H1 (cell line): ENCODE measurements around the gene GRIK2. TPM values are rescaled to one million over a fixed set of nuclear protein-coding genes. Genes with fewer than 3 reads are reported as not detected.

Experiments
- BRCA1 ChIP-seq: IDR thresholded peaks from 2 replicates; pipeline ENCODE4 v1.6.1; 2012; ENCODE audit warnings: low read depth, low read length, improper control_type of control experiment
- EP300 ChIP-seq, 2 experiments: IDR thresholded peaks; 1 replicate in 1 of 2; 2 replicates in 1 of 2; pipeline ENCODE4 v1.6.1; 2011 to 2012; ENCODE audit warnings: low read depth in 2 of 2, low read length in 2 of 2, mild to moderate bottlenecking in 2 of 2, borderline replicate concordance in 1 of 2, inconsistent platforms in 1 of 2, moderate library complexity in 1 of 2
- EZH2 ChIP-seq: fragments of 200-600 bp; sonication (generic); IDR thresholded peaks from 2 replicates; pipeline ENCODE4 v1.7.1; 2012; ENCODE audit warnings: low read depth, mild to moderate bottlenecking, moderate library complexity, low read length, inconsistent platforms; ENCODE audit not compliant: severe bottlenecking
- GTF2F1 ChIP-seq: IDR thresholded peaks from 2 replicates; pipeline ENCODE4 v1.6.1; 2012; ENCODE audit warnings: low read depth, low read length, improper control_type of control experiment, borderline replicate concordance
- KDM4A ChIP-seq: IDR thresholded peaks from one replicate; pipeline ENCODE4 v1.7.1; 2012; ENCODE audit warnings: low read depth, mild to moderate bottlenecking, moderate library complexity, low read length, inconsistent platforms; ENCODE audit not compliant: severe bottlenecking
- POLR2A ChIP-seq, 2 experiments: IDR thresholded peaks; 1 replicate in 1 of 2; 2 replicates in 1 of 2; pipeline ENCODE4 v1.6.1; 2011; ENCODE audit warnings: low read depth in 2 of 2, low read length in 2 of 2, mild to moderate bottlenecking in 2 of 2; ENCODE audit errors: control extremely low read depth in 1 of 2
- POU5F1 ChIP-seq: IDR thresholded peaks from 2 replicates; pipeline ENCODE4 v1.6.1; 2011; ENCODE audit warnings: low read depth, mild to moderate bottlenecking, low read length, moderate library complexity
- TBP ChIP-seq: IDR thresholded peaks from 2 replicates; pipeline ENCODE4 v1.6.1; 2011; ENCODE audit warnings: low read depth, low read length, improper control_type of control experiment
- polyA plus RNA-seq, 7 experiments: library from polyadenylated mRNA; depleted of rRNA in 3 of 7; stranded (reverse) in 5 of 7; unstranded in 2 of 7; fragments of >200 nt in 5 of 7; fragments of 200-250 nt in 2 of 7; gene quantifications; 1 replicate in 5 of 7; 2 replicates in 1 of 7; 4 replicates in 1 of 7; pipeline versions ENCODE4 v1.2.1 to v1.2.3, GENCODE V29; 2011 to 2013; ENCODE audit warnings: missing spikeins in 2 of 7, mixed read lengths in 2 of 7
- total RNA-seq: library from RNA; stranded (reverse); fragmentation: NEBNext Ultra II Directional; extraction: Animal tissue kit (Norgen Biotek cat#: 25700); gene quantifications from 2 replicates; pipeline ENCODE4 v1.2.1, GENCODE V29; 2021
- TF ChIP-seq, protein P1 (sequence below): IDR thresholded peaks from 2 replicates; pipeline ENCODE4 v1.6.1; 2012; ENCODE audit warnings: low read length, inconsistent platforms

GRIK2 gene
- total and polyA plus RNA-seq, 2 of the 8 experiments (the other 6 are each of a cell fraction or from before 2014, with no cell fraction given) = 1.8 to 2.2 TPM

DNA sequence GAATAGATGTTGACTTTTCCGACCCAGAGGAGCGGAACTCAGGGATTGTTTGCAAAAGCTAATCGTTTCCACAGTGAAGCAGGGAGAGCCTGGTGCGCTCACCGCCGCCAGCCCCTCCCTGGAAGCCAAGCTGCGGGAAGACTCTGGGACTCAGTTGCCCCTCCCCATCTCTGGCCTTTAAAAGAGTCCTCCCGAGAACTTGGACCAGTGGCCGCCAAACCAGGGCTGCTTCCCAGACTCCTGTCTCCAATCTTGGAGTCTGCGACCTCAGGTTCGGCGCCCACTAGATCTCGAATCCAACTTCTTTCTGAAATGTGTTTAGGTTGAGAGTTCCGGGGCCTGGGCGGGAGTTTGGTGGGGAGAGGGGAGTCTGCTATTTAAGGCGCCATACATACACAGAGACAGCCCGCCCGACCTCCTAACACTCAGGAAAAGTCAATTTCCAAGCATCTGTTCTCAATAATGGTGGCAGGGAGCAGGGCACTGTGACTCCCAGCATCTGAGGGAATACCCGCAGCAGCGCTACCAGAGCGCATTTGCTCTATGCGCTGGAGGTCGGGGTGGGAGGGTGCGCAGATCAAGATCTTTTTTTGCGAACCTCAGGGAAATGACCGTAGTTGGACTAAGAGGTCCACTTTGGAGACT lies 800 bp upstream of the GRIK2 start (continued):
- TF ChIP-seq, protein P1, sequence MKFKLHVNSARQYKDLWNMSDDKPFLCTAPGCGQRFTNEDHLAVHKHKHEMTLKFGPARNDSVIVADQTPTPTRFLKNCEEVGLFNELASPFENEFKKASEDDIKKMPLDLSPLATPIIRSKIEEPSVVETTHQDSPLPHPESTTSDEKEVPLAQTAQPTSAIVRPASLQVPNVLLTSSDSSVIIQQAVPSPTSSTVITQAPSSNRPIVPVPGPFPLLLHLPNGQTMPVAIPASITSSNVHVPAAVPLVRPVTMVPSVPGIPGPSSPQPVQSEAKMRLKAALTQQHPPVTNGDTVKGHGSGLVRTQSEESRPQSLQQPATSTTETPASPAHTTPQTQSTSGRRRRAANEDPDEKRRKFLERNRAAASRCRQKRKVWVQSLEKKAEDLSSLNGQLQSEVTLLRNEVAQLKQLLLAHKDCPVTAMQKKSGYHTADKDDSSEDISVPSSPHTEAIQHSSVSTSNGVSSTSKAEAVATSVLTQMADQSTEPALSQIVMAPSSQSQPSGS = no peak
- no peak for TF ChIP-seq POLR2A (IDR thresholded peaks at IDR 0.05; ENCODE audit: control extremely low read depth in 1 of 2, low read depth in 2 of 2, low read length in 2 of 2)
- no peak for TF ChIP-seq POU5F1
- TF ChIP-seq EP300 (IDR thresholded peaks at IDR 0.05; ENCODE audit: borderline replicate concordance in 1 of 2, low read depth in 2 of 2, low read length in 2 of 2) = no peak
- peak; percentile 58 for TF ChIP-seq KDM4A
- peak; percentile 74 for TF ChIP-seq EZH2
- no peak for TF ChIP-seq TBP
- TF ChIP-seq BRCA1 = no peak
- no peak for TF ChIP-seq GTF2F1
